OCI-LY7 (cell line): ENCODE data around the gene ZDHHC14.

Experiments used
- CTCF ChIP-seq: fragments of 200-600 bp; sonication (generic); conservative IDR thresholded peaks from 2 replicates; pipeline ENCODE4 v1.5.1; 2014; ENCODE audit warnings: mild to moderate bottlenecking, antibody characterized with exemption, low read length, moderate library complexity, mixed read lengths
- EZH2phosphoT487 ChIP-seq: fragments of 200-600 bp; sonication (generic); IDR thresholded peaks from 2 replicates; pipeline ENCODE4 v1.6.1; 2018; ENCODE audit warnings: low read depth, borderline replicate concordance, mild to moderate bottlenecking, mixed run types, antibody characterized with exemption, low read length, moderate library complexity, mixed read lengths

- TF ChIP-seq CTCF (no peak), EZH2phosphoT487 (no peak)
Measured at GRCh38 chr6:157453131-157453530, 72.1 kb downstream of the ZDHHC14 start.
